Endodermal cell (in vitro differentiated cells): Measurements from ENCODE around the gene SLC4A4. TPM values are rescaled to one million over a fixed set of nuclear protein-coding genes. Genes with fewer than 3 reads are reported as not detected.

ENCODE experiments used
- DNase-seq: peaks from one replicate; pipeline ENCODE4 v3.0.0-alpha.2; 2017
- H3K27ac ChIP-seq: 2 replicates; pipeline ENCODE4 v1.5.1; 2013; ENCODE audit warnings: mild to moderate bottlenecking, low read depth, low read length, moderate library complexity
- H3K27me3 ChIP-seq: 2 replicates; pipeline ENCODE4 v1.6.1; 2013; ENCODE audit warnings: mild to moderate bottlenecking, low read length, moderate library complexity; ENCODE audit not compliant: insufficient read depth, control insufficient read depth, poor library complexity, severe bottlenecking
- H3K36me3 ChIP-seq: 2 replicates; pipeline ENCODE4 v1.7.0; 2013; ENCODE audit warnings: mild to moderate bottlenecking, low read length, moderate library complexity; ENCODE audit not compliant: control insufficient read depth, insufficient read depth
- H3K4me1 ChIP-seq: one replicate; pipeline ENCODE4 v1.7.0; 2013; ENCODE audit warnings: low read length; ENCODE audit not compliant: control insufficient read depth, insufficient read depth
- H3K4me3 ChIP-seq: 2 replicates; pipeline ENCODE4 v1.5.1; 2013; ENCODE audit warnings: mild to moderate bottlenecking, low read length, moderate library complexity
- H3K9ac ChIP-seq: 2 replicates; pipeline ENCODE4 v1.6.1; 2013; ENCODE audit warnings: mild to moderate bottlenecking, low read length, moderate library complexity; ENCODE audit not compliant: poor library complexity, severe bottlenecking; ENCODE audit errors: extremely low read depth
- H3K9me3 ChIP-seq: 2 replicates; pipeline ENCODE4 v1.6.1; 2013; ENCODE audit warnings: mild to moderate bottlenecking, low read length, moderate library complexity; ENCODE audit not compliant: control insufficient read depth
- H3K27ac Mint-ChIP-seq: 2 replicates; pipeline ENCODE4 v1.8.0; 2020; ENCODE audit warnings: mixed read lengths
- H3K27me3 Mint-ChIP-seq: 2 replicates; pipeline ENCODE4 v1.8.0; 2021; ENCODE audit warnings: mild to moderate bottlenecking, mixed read lengths; ENCODE audit not compliant: insufficient read depth
- H3K36me3 Mint-ChIP-seq: 2 replicates; pipeline ENCODE4 v1.8.0; 2020; ENCODE audit warnings: low read depth, mixed read lengths
- H3K4me1 Mint-ChIP-seq: 2 replicates; pipeline ENCODE4 v1.8.0; 2020; ENCODE audit warnings: mixed read lengths
- H3K4me3 Mint-ChIP-seq: 2 replicates; pipeline ENCODE4 v1.8.0; 2020; ENCODE audit warnings: mild to moderate bottlenecking, moderate library complexity, mixed read lengths
- H3K9me3 Mint-ChIP-seq: 2 replicates; pipeline ENCODE4 v1.8.0; 2020; ENCODE audit warnings: mild to moderate bottlenecking, mixed read lengths
- WGBS, 2 experiments: methylation state at CpG; one replicate each; pipeline versions ENCODE4 v1.1.5 to v1.1.7; 2013; ENCODE audit warnings: missing lambda C conversion rate in 2 of 2, mixed read lengths in 1 of 2; ENCODE audit not compliant: insufficient coverage in 1 of 2, insufficient read length in 1 of 2; 5-methylcytosine and 5-hydroxymethylcytosine counted together
- total RNA-seq, 2 donors: library from RNA; stranded (reverse); fragmentation: NEBNext Ultra II Directional in 1 of 2; extraction: Animal tissue kit (Norgen Biotek cat#: 25700) in 1 of 2; gene quantifications; 2 replicates in 1 of 2; 3 replicates in 1 of 2; pipeline ENCODE4 v1.2.1, GENCODE V29; 2021
- TF ChIP-seq, protein P1 (sequence below): fragments of 200-600 bp; sonication (generic); conservative IDR thresholded peaks from 2 replicates; pipeline ENCODE4 v1.5.0; 2021; ENCODE audit warnings: antibody characterized with exemption, mild to moderate bottlenecking

The SLC4A4 gene
- total RNA-seq, 2 donors from 2014 or later, result 3.3 to 3.8 TPM

DNA sequence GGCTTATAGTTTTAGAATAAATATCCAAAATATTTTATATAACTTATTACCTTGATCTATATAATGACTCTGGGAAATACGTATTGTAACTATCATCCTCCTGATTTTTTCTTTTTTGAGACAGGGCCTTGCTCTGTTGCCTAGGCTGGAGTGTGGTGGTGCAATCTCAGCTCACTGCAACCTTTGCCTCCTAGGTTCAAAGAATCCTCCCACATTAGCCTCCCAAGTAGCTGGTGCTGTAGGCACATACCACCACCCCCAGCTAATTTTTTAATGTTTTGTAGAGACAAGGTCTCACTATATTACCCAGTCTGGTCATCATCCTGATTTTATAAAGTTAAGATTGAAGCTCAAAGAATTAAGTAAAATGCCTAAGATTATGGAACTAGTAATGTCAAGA is 193.6 kb downstream of the SLC4A4 start:
- Histone ChIP-seq H3K36me3 (no peaks in the 10 kb centered on the region), H3K9me3 (no peaks in the 10 kb centered on the region), H3K9ac (no peak overlapping the region), H3K27me3 (no peaks in the 10 kb centered on the region), H3K4me1 (no peaks in the 10 kb centered on the region), H3K27ac (no peak overlapping the region), H3K4me3 (no peak overlapping the region)
- H3K27ac Mint-ChIP-seq, result no peak overlapping the region
- TF ChIP-seq, protein P1, sequence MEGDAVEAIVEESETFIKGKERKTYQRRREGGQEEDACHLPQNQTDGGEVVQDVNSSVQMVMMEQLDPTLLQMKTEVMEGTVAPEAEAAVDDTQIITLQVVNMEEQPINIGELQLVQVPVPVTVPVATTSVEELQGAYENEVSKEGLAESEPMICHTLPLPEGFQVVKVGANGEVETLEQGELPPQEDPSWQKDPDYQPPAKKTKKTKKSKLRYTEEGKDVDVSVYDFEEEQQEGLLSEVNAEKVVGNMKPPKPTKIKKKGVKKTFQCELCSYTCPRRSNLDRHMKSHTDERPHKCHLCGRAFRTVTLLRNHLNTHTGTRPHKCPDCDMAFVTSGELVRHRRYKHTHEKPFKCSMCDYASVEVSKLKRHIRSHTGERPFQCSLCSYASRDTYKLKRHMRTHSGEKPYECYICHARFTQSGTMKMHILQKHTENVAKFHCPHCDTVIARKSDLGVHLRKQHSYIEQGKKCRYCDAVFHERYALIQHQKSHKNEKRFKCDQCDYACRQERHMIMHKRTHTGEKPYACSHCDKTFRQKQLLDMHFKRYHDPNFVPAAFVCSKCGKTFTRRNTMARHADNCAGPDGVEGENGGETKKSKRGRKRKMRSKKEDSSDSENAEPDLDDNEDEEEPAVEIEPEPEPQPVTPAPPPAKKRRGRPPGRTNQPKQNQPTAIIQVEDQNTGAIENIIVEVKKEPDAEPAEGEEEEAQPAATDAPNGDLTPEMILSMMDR, result no peak
- no peaks in the 10 kb centered on the region for H3K9me3 Mint-ChIP-seq
- no peak for DNase-seq
- H3K4me3 Mint-ChIP-seq, result no peak overlapping the region
- H3K27me3 Mint-ChIP-seq, result no peaks in the 10 kb centered on the region
- H3K4me1 Mint-ChIP-seq, result no peaks in the 10 kb centered on the region
- no peaks in the 10 kb centered on the region for H3K36me3 Mint-ChIP-seq
- WGBS, 2 experiments, result 100% methylated on average over 1 of the region's 1 CpG; no CpG with 5 or more reads in 1 of the 2 experiments

DNA sequence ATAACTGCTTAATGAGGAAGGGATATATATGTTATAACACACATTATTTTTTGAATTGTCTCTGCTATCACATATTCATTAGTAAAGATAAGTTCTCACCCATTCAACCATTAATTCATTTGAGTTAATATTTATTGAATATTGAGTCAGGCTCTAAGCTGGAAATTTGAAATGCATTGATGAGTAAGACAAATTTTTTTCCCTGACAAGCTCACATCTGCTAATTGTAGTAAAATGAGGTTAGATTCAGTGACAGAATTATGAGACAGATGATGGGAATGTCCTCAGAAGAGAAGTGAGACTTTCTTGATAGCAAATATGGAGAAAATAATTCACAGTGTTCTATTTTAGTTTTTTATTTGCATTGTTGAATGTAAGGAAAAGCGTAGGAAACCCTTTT is 194.3 kb downstream of the SLC4A4 start:
- no peak overlapping the region for H3K9ac ChIP-seq
- Mint-ChIP-seq H3K27ac (no peak overlapping the region), H3K36me3 (no peaks in the 10 kb centered on the region), H3K4me3 (no peak overlapping the region), H3K9me3 (no peaks in the 10 kb centered on the region), H3K4me1 (no peaks in the 10 kb centered on the region), H3K27me3 (no peaks in the 10 kb centered on the region)
- no peaks in the 10 kb centered on the region for H3K9me3 ChIP-seq
- WGBS, 2 experiments, result 88% methylated on average over 1 of the region's 1 CpG; no CpG with 5 or more reads in 1 of the 2 experiments
- H3K4me1 ChIP-seq, result no peaks in the 10 kb centered on the region
- DNase-seq, result no peak
- TF ChIP-seq, protein P1, result no peak
- no peak overlapping the region for H3K27ac ChIP-seq
- no peaks in the 10 kb centered on the region for H3K36me3 ChIP-seq
- H3K27me3 ChIP-seq, result no peaks in the 10 kb centered on the region
- H3K4me3 ChIP-seq, result no peak overlapping the region

GRCh38 chr4:71537551-71538065 is 198.8 kb downstream of the SLC4A4 start:
- H3K36me3 Mint-ChIP-seq, result no peaks in the 10 kb centered on the region
- TF ChIP-seq, protein P1, result no peak

More at GRCh38 chr4:71537551-71538065, 198.8 kb downstream of the SLC4A4 start:
- Histone ChIP-seq H3K36me3 (no peaks in the 10 kb centered on the region), H3K4me1 (no peaks in the 10 kb centered on the region), H3K4me3 (no peak overlapping the region), H3K27ac (no peak overlapping the region), H3K27me3 (no peaks in the 10 kb centered on the region), H3K9ac (no peak overlapping the region), H3K9me3 (no peaks in the 10 kb centered on the region)
- Mint-ChIP-seq H3K27me3 (no peaks in the 10 kb centered on the region), H3K4me1 (peaks cover 7% of the 10 kb centered on the region), H3K27ac (no peak overlapping the region), H3K4me3 (no peak overlapping the region), H3K9me3 (no peaks in the 10 kb centered on the region)
- WGBS, 2 experiments, result 97 to 100% methylated on average over 2 to 6 of the region's 6 CpGs
- no peak for DNase-seq
